ENCODE results near the gene CLDND2.
"Not testable (repeated sequence)": the region's sequence is repeated elsewhere in the genome, so short reads cannot be mapped to it uniquely, and the experiment has no call there.

The CLDND2 gene

GRCh38 chr19:51410950-51411748, 42.3 kb upstream of the CLDND2 start:
- Histone ChIP-seq H3K9ac (ENCODE audit: low read length) (no peak overlapping the region), H2BK120ac (ENCODE audit: low read depth, low read length) (no peak overlapping the region), H3K79me2 (ENCODE audit: control insufficient read depth, insufficient read depth, low read length) (no peaks in the 10 kb centered on the region), H2AK5ac (ENCODE audit: low read length) (no peak overlapping the region), H3K4me1 (ENCODE audit: control insufficient read depth, low read depth, low read length) (no peaks in the 10 kb centered on the region), H3K79me1 (ENCODE audit: low read length) (no peaks in the 10 kb centered on the region), H3K27ac (ENCODE audit: low read depth, low read length) (no peak overlapping the region), H3K4ac (ENCODE audit: low read depth, low read length) (no peak overlapping the region), H3K56ac (ENCODE audit: low read length) (no peak overlapping the region), H3K4me2 (ENCODE audit: low read length) (no peak overlapping the region), H4K5ac (ENCODE audit: low read length) (no peak overlapping the region), H3K27me3 (ENCODE audit: insufficient read depth, low read length, poor library complexity) (no peaks in the 10 kb centered on the region), H3K23ac (ENCODE audit: low read length) (no peak overlapping the region), H3K36me3 (ENCODE audit: control insufficient read depth, insufficient read depth, low read length) (no peaks in the 10 kb centered on the region), H3K18ac (ENCODE audit: low read length) (no peak overlapping the region), H2BK15ac (replicated peaks; ENCODE audit: low read depth) (no peak overlapping the region), H3K4me3 (ENCODE audit: low read length) (no peak overlapping the region), H4K8ac (ENCODE audit: low read depth, low read length) (no peak overlapping the region), H2BK5ac (ENCODE audit: low read length) (no peak overlapping the region)
- no peak for DNase-seq
- no CpG with 5 or more reads among the region's 15 CpGs for whole genome bisulfite sequencing (ENCODE audit: extremely low coverage, insufficient coverage, low lambda C conversion rate)

GRCh38 chr19:51407511-51408131, 38.8 kb upstream of the CLDND2 start:
- peak; percentile 79 for DNase-seq
- Histone ChIP-seq H2BK15ac (replicated peaks; ENCODE audit: low read depth) (no peak overlapping the region), H2BK5ac (ENCODE audit: low read length) (no peak overlapping the region), H3K4me1 (ENCODE audit: control insufficient read depth, low read depth, low read length) (no peaks in the 10 kb centered on the region), H3K4me2 (ENCODE audit: low read length) (no peak overlapping the region), H3K79me1 (ENCODE audit: low read length) (no peaks in the 10 kb centered on the region), H3K36me3 (ENCODE audit: control insufficient read depth, insufficient read depth, low read length) (no peaks in the 10 kb centered on the region), H4K5ac (ENCODE audit: low read length) (no peak overlapping the region), H4K8ac (ENCODE audit: low read depth, low read length) (no peak overlapping the region), H2AK5ac (ENCODE audit: low read length) (no peak overlapping the region), H3K27ac (ENCODE audit: low read depth, low read length) (no peak overlapping the region), H3K23ac (ENCODE audit: low read length) (no peak overlapping the region), H3K79me2 (ENCODE audit: control insufficient read depth, insufficient read depth, low read length) (no peaks in the 10 kb centered on the region), H3K18ac (ENCODE audit: low read length) (no peak overlapping the region), H3K4me3 (ENCODE audit: low read length) (no peak overlapping the region), H3K9ac (ENCODE audit: low read length) (no peak overlapping the region), H2BK120ac (ENCODE audit: low read depth, low read length) (no peak overlapping the region), H3K4ac (ENCODE audit: low read depth, low read length) (no peak overlapping the region), H3K27me3 (ENCODE audit: insufficient read depth, low read length, poor library complexity) (no peaks in the 10 kb centered on the region), H3K56ac (ENCODE audit: low read length) (no peak overlapping the region)
- WGBS (ENCODE audit: extremely low coverage, insufficient coverage, low lambda C conversion rate), result no CpG with 5 or more reads among the region's 6 CpGs

- no CpG with 5 or more reads among the region's 9 CpGs for WGBS (ENCODE audit: extremely low coverage, insufficient coverage, low lambda C conversion rate)
These were observed 33.3 kb upstream of the CLDND2 start for GRCh38 chr19:51402117-51402516.

DNA sequence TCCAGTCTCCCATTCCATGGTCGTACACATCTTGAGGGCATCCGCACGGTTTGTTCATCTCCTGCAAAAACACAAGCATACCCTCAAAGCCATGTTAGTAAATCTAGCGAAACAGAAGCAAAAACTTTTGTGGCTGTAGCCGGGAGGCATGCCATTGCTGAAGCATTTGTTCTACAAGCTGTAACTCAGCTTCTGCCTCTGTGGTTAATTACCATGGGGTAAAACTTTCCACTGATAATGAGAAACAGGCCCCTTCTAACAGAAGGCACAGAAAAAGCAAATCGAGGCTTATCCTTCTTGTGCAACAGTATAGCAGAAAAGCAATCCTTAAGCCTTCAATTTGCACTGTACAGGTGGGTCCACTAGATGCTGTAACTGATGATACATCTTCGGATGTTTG, 31.1 kb upstream of the CLDND2 start:
- DNase-seq; H2BK5ac ChIP-seq (ENCODE audit: low read length); H3K56ac ChIP-seq (ENCODE audit: low read length); H4K8ac ChIP-seq (ENCODE audit: low read depth, low read length); H3K9ac ChIP-seq (ENCODE audit: low read length); H3K4ac ChIP-seq (ENCODE audit: low read depth, low read length); H3K27ac ChIP-seq (ENCODE audit: low read depth, low read length); H3K79me1 ChIP-seq (ENCODE audit: low read length); H3K23ac ChIP-seq (ENCODE audit: low read length); H3K79me2 ChIP-seq (ENCODE audit: control insufficient read depth, insufficient read depth, low read length); H2BK15ac ChIP-seq (replicated peaks; ENCODE audit: low read depth); H3K18ac ChIP-seq (ENCODE audit: low read length); H3K4me1 ChIP-seq (ENCODE audit: control insufficient read depth, low read depth, low read length); H3K36me3 ChIP-seq (ENCODE audit: control insufficient read depth, insufficient read depth, low read length); H3K27me3 ChIP-seq (ENCODE audit: insufficient read depth, low read length, poor library complexity); H3K4me2 ChIP-seq (ENCODE audit: low read length); H2AK5ac ChIP-seq (ENCODE audit: low read length); H2BK120ac ChIP-seq (ENCODE audit: low read depth, low read length); H4K5ac ChIP-seq (ENCODE audit: low read length); H3K4me3 ChIP-seq (ENCODE audit: low read length): not testable (repeated sequence)
- no CpG with 5 or more reads among the region's 7 CpGs for WGBS (ENCODE audit: extremely low coverage, insufficient coverage, low lambda C conversion rate)

More at GRCh38 chr19:51402117-51402516, 33.3 kb upstream of the CLDND2 start:
- Histone ChIP-seq H3K27ac (ENCODE audit: low read depth, low read length) (no peak overlapping the region), H3K18ac (ENCODE audit: low read length) (no peak overlapping the region), H3K9ac (ENCODE audit: low read length) (no peak overlapping the region), H3K79me2 (ENCODE audit: control insufficient read depth, insufficient read depth, low read length) (no peaks in the 10 kb centered on the region), H3K4me1 (ENCODE audit: control insufficient read depth, low read depth, low read length) (no peaks in the 10 kb centered on the region), H2BK5ac (ENCODE audit: low read length) (no peak overlapping the region), H2BK120ac (ENCODE audit: low read depth, low read length) (no peak overlapping the region), H2BK15ac (replicated peaks; ENCODE audit: low read depth) (no peak overlapping the region), H3K36me3 (ENCODE audit: control insufficient read depth, insufficient read depth, low read length) (no peaks in the 10 kb centered on the region), H4K8ac (ENCODE audit: low read depth, low read length) (no peak overlapping the region), H3K4me3 (ENCODE audit: low read length) (no peak overlapping the region), H3K27me3 (ENCODE audit: insufficient read depth, low read length, poor library complexity) (no peaks in the 10 kb centered on the region), H3K56ac (ENCODE audit: low read length) (no peak overlapping the region), H3K23ac (ENCODE audit: low read length) (no peak overlapping the region), H3K4ac (ENCODE audit: low read depth, low read length) (no peak overlapping the region), H3K79me1 (ENCODE audit: low read length) (no peaks in the 10 kb centered on the region), H4K5ac (ENCODE audit: low read length) (no peak overlapping the region), H2AK5ac (ENCODE audit: low read length) (no peak overlapping the region), H3K4me2 (ENCODE audit: low read length) (no peak overlapping the region)
- no peak for DNase-seq

- Histone ChIP-seq H3K27ac (ENCODE audit: low read depth, low read length) (no peak overlapping the region), H3K4me2 (ENCODE audit: low read length) (no peak overlapping the region), H3K4me3 (ENCODE audit: low read length) (no peak overlapping the region), H4K5ac (ENCODE audit: low read length) (no peak overlapping the region), H3K18ac (ENCODE audit: low read length) (no peak overlapping the region), H2BK120ac (ENCODE audit: low read depth, low read length) (no peak overlapping the region), H3K4ac (ENCODE audit: low read depth, low read length) (no peak overlapping the region), H4K8ac (ENCODE audit: low read depth, low read length) (no peak overlapping the region), H3K79me2 (ENCODE audit: control insufficient read depth, insufficient read depth, low read length) (no peaks in the 10 kb centered on the region), H3K4me1 (ENCODE audit: control insufficient read depth, low read depth, low read length) (no peaks in the 10 kb centered on the region), H2BK15ac (replicated peaks; ENCODE audit: low read depth) (no peak overlapping the region), H3K36me3 (ENCODE audit: control insufficient read depth, insufficient read depth, low read length) (no peaks in the 10 kb centered on the region), H3K79me1 (ENCODE audit: low read length) (peaks cover 3% of the 10 kb centered on the region), H2AK5ac (ENCODE audit: low read length) (no peak overlapping the region), H3K23ac (ENCODE audit: low read length) (no peak overlapping the region), H3K9ac (ENCODE audit: low read length) (no peak overlapping the region), H3K27me3 (ENCODE audit: insufficient read depth, low read length, poor library complexity) (no peaks in the 10 kb centered on the region), H2BK5ac (ENCODE audit: low read length) (no peak overlapping the region), H3K56ac (ENCODE audit: low read length) (no peak overlapping the region)
- no CpG with 5 or more reads among the region's 5 CpGs for WGBS (ENCODE audit: extremely low coverage, insufficient coverage, low lambda C conversion rate)
- DNase-seq, result no peak
These were observed 30.4 kb upstream of the CLDND2 start for GRCh38 chr19:51399231-51399630.

Measured in mesendoderm (in vitro differentiated cells).